ENCODE results near the gene MYPOP.

DNA sequence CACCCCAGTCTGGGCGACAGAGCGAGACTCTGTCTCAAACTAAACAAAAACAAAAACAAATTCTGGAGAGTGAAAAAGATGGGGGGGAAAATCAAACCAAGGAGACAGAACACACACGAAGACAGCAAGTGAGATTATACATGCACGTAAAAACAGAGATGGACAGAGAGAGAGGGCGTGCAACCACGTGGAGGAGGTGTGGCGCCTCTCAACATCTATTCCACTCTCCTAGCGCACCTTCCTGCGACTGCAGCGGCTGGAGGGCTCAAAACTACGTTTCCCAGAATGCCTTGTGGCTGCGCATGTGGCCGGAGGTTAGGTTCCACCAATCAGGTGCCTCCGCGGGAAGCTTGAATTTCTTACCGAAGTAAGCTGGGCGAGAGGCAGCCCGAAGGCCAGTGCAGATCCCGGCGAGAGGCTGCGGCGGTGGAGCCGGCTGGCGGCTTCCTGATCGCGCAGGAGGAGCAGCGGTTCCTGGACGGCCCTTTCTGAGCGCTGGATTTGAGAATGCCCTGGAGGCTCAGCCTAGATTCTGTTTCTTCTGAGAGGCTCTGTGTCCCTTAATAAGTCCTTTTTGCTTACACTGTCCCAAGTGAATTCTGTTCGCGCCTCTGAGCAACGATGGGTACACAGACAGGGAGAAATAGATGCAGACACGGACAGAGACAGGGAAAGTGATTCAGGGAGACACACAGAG lies 25.3 kb upstream of the MYPOP start:
- peak; percentile 85 for TF ChIP-seq POLR2AphosphoS5 (IDR thresholded peaks at IDR 0.05; ENCODE audit: low read depth, low read length)
- no peak for TF ChIP-seq SIN3A (IDR thresholded peaks at IDR 0.05; ENCODE audit: borderline replicate concordance, insufficient read depth, low read length)

Data from PFSK-1 (cell line).